NCI-H345 treated with DMSO at 0.1 percent for 48 hours (cell line): Measurements from ENCODE around the gene PPP2R2B.

Source experiments
- DNase-seq: peaks from one replicate; lab custom pipeline; 2025; ENCODE audit not compliant: unreplicated experiment; lab: John Stamatoyannopoulos, UW

PPP2R2B gene

DNA sequence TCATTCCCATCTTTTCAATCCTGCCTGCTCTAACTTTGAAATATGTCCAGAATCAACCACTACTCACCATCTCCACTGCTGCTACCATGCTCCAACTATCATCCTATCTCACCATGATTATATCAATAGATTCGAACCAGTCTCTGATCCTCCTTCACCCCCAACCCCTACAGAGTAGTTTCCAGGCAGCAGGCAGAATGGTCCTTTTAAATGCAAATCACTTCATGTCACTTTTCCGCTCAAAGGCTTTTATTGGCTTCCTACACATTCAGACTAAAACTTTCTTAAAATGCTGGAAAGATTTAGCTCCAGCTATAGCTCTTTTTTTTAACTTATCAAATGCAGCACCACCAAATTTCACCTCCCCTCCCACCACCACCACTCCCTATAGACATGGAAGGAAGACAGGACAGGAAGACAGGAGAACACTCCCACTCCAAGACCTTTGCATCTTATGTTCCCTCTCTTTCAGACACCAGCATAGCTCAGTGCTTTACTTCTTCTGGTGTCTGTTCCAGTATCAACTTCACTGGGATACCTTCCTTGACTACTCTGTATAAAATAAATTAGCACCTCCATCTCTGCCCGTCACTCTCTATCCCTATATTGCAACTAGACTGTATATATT, 9.9 kb upstream of the PPP2R2B start:
- DNase-seq: no peak

DNA sequence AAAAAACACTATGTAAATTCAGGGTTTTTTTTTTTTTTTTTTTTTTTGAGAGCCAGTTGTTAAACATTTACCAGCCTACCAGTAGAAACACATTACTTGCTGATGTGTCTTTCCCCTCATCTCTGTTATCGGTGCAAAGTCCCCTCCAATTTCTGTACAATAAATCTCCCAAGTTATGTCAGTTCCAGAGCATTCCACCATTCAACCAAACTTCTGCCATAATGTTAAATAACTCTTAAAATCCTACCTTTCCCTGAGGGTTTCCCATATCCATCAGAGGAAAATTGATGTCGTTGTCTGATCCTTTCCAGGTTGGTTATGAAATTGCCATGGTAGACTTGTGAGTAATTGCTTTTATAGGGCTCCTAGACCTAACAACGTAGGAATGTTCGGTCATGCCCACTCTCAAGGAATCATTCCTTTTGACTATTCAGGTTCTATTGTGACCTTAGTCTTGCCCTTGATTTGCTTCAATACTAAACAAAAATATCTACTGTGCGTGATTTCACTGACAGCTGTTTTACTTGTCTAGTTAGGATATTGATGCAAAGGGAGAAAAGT, 5.6 kb upstream of the PPP2R2B start:
- DNase-seq: no peak

DNA sequence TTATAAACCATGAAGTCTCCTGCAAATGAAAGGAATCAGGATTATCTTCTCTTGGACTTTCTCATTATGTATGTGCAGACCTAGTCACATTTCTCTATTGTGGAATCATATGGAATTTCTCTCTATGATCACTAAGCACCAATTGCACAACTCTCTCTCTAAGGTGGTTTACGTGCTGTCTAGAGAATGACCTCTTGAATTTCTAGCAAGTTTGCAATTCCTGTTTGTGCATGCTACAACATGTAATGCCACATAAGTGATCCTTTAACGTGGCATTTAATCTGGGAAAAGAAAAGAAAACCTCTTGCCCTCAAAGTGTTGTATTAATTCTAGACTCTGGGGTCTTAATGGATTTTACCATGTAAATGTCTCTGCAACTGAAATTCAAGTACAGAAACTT, 5.0 kb upstream of the PPP2R2B start:
- DNase-seq: no peak

DNA sequence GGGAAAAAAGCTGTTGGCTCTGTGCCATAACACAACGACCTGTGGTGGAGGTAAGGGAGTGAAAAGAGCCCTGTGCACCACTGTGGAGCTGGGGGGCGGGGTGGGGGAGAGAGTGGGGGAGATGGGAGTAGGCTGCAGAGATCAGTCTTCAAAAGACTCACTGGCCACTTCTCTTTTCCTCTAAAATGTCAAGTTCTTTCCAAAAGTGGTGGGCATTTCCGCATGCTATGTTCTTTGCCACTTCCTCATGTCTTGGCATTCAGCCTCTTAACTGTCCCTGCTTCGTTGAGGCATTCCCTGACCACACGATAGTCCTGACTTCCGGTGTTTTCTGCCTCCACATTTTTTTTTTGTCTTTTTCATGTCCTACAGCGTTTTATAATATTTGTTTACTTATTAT, 2.4 kb upstream of the PPP2R2B start:
- DNase-seq: no peak

DNA sequence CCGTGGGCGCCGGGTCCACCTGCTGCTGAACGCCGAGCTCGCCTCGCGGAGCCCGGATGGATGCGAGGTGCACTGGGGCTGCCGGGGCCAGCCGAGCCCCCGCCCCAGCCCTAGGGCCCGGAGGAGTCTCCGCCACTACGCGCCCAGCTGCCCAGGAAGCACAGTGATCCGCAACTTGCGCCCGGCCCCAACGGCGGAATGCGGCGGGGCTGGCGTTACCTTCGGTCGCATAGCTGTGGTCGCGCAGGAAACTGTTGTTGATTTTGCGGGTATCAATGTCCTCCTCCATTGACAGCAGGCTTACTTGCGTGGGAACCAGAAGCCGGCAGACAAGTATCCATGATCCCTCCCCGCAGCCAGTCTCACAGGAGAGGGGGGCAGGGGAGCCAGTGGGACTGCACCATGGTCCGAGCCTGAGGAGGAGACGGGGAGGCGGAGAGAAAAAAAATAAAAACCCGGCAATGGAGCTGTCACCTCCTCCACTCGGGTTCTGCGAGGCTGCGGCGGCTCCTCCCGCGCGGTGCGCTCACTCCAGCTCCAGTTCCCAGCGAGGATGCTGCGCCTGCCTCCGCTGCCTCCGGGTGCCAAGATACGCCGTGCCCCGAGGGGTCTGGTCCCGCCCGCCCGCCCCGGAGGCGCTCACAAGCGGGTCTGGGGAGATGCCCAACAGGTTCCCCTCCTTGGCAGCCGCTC, 628 bp downstream of the PPP2R2B start:
- DNase-seq: peak; percentile 50

DNA sequence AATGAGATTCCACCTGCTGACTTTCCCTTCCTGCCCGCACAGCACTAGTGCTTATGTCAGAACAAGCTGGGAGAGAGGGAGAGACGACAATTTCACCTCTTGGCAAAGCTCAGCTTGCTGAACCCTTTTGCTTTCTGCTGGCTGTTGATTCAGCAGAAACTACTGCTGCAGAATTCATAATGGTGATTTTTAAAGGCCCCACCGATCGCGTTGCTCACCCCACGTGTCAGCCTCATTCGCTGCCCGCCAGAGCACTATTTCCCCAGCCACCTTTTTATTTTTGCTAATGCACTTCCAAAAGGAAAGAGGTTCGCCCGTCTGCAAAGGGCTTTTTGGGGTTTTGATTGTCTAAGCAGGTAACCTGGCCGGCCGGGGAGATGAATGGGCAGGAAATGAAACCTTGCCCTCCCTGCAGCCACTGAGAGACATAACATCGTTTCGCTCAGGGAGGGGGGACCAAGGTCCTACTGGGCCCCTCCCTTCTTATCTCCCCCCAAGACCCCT, 1.3 kb downstream of the PPP2R2B start:
- no peak for DNase-seq

DNA sequence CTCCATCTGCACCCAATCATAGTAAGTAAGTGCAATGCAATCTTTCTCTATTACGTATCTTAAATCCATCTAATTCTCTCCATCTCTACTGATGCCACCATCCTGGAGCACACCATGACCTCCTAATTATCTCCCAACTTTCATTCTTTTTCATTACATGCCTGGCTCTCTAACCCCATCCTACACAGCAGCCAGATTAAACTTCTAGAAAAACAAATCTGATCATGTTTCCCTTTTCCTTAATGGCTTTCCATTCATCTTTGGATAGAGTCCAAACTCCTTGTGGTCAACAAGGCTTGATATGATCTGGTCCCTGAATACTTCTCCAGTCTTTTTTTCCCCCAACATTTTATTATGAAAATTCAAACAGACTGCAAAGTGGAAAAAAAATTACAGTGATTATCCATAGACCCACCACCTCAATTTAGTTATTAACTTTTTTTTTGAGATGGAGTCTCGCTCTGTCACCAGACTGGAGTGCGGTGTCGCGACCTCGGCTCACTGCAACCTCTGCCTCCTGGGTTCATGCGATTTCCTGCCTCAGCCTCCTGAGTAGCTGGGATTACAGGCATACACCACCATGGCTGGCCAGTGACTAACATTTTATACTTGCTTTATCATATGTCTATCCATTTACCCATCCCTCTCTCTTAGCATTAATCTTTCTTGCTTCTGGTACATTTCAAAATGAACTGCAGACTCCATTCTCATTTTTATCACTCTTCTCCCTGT, 5.2 kb downstream of the PPP2R2B start:
- no peak for DNase-seq

DNA sequence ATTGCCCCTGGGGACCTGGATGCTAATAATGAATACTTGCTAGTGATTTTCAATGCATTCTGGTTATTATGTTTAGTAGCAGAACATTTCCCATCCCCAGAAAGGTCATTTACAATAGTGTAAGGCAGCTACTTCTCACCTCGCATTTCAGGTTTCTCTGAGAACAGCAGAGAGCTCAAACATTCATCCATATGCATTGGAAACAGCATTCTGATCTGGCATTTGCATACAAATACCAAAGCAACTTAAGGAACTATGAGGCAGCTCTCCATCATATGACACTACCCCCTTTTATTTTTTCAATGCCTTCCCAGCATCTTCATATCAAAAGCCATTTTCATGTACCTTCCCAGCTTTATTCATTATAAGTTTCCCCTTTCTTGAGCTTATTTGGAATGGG, 6.4 kb downstream of the PPP2R2B start:
- no peak for DNase-seq

DNA sequence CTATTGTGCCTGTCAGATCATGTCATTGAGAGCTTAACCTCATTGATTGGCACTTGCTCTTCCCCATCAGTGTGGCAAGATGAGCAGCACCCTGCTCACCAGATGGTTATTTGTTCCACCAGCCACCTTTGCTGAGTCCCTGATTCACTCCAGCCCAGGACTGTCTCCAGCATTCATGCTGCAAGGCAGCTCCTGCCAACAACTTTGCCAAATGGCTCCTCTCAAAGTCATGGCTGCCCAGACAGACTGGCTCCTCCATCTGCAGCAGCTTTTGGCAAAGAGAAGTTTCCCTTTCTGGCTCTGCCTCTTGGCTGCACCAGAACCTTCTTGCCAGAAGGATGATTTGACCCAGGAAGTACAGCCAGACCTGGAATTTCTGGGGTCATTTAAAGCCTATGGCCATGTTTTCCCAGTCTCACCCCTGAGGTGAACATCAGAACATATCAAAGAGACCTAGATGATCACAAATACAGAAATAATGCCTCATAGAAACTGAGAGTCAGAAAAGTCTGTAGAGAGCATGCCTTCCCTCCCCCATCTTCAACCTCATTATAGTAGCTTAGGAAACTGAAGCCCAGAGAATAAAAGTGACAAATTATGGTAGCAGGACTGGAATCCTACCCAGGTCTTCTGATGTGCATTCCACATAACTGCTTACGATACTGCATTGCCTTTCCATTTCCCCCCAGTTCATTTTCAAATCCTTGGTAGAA, 10.4 kb downstream of the PPP2R2B start:
- DNase-seq: no peak

DNA sequence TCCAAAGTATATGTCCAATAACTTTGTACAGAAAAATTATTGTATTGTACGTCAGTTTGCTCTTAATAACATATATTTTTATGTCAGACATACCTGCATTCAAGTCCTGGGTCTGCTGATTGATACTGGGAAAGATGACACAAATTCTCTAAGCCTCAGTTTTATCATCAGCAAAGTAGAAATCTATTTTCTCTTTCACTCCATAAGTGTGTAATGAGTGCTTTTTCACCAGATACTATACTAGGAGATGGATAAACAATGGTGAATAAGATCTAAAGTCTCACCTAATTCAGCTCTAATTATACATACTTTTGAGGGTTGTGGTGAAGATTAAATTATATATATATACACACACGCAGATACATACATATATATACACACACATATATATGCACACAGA, 12.3 kb downstream of the PPP2R2B start:
- no peak for DNase-seq

DNA sequence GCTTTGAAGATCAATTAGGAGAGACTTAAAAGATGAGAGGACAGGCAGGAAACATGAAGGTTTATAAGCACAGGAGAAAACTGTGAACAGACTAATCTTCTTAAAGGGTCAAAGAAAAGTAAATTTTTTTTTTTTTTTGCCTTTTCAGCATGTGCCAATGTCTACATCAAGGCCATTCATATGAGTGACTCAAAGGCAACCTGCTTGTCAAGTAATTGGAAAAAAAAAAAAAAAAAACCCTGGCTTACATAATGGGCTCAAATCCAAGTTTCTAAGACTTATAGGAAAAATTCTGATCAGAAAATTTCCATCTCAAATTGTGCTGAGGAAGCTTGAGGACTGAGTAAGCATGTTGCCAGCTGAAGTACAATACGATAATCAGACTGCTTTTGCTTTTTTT, 15.9 kb downstream of the PPP2R2B start:
- no peak for DNase-seq

DNA sequence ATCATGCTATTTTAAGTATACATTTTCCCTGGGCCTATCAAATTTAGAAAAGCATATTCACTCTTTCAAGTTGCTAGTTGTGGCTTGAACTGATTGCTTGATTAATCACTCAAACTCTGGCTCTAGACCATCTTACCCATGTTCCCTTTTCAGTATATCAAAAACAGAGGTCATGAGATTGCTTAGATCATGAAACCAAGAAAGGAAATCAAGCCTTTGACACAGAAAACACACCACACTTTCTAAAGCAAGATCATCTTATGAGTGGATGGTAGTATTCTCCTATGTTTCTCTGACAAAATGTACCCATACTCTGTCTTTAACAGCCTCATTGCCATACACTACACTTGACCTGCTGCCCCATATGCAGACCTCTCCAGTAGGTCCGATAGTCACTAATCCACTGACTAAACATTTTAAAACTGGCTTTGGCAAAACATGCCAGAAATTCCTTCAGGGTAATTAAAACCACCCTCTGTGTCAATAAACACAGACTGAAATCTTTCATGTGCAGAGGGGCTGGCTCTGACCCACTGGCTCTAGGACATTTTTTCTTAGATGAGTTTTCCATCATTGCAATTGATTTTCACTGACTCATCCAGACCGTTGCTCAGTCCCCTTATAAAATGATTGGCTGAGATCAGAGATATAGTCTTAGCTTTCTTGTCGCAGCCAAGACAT, 18.2 kb downstream of the PPP2R2B start:
- no peak for DNase-seq

DNA sequence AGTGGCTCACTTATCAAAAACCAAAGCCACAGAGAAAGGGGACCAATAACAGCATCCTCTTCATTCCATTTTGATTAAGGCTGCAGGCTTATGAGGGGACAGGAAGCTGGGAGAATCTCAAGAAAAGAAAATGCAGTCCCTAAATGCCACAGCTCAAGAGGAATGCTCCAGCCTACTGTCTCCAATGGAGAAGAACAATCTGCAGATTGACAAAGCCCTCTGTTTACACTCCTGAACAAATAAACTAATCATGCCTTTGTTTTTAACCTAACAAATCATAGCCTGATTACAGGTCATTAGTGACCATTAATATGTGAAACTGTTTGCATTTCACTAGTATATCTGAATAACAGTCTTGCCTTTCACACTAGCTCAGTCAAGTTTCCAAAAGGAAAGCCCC, 26.5 kb downstream of the PPP2R2B start:
- no peak for DNase-seq

DNA sequence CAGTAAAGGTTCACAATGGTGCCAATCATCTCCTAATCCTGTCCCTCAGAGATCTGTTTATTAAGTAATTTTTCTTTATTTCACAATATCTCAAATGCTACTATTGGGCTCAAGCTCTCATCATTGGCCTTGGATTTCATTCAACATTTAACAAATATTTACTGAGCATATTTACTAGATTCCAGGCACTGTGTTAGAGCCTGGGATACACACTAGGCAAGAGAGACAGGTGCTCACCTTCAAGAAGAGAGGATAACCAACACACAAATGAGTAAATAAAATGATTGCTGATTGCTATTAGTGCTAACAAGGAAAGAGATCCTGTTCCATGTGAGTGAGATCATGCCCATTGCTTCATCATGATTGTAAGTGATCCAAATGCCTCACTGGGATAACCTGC, 27.4 kb downstream of the PPP2R2B start:
- no peak for DNase-seq

DNA sequence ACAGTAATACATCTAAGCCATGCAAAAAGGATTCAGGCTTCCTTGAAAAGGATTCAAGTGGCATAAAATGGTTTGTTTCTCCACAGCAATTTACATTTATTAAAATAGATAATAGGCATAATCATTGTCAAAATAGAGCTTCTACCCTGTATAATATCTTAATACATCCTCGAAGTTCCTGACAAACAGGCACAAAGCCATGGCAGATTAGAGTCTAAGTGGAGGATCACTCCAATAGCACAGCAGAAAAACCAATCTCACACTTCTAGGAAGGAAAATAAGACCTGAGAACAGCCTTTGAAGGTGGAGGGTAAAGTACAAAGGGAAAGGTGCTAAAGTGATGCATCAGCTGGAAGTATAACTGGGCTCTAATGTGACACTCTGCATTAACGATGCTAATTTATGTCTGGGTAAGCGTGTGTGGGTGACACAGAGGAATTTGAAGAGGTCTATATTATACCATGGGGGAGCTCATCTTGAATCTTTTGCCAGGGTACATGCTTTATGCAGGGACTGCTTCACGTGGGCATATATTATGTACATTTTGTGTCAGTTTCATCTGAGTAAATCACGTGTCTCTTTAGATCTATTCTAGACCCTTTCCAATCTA, 28.8 kb downstream of the PPP2R2B start:
- no peak for DNase-seq

DNA sequence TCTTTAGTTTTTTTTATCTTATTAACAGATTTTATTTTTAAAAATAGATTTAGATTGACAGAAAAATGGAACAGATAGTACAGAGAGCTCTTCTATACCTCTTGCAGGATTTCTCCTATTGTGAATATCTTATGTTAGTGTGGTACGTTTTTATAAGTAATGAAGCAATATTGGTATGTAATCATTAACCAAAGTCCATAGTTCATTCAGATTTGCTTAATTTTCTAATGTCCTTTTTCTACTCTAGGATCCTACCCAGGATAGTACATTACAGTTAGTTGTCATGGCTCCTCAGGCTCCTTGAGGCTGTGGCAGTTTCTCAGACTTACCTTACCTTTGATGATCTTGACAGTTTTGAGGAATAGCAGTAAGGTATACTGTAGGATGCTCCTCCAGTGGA, 30.4 kb downstream of the PPP2R2B start:
- no peak for DNase-seq

DNA sequence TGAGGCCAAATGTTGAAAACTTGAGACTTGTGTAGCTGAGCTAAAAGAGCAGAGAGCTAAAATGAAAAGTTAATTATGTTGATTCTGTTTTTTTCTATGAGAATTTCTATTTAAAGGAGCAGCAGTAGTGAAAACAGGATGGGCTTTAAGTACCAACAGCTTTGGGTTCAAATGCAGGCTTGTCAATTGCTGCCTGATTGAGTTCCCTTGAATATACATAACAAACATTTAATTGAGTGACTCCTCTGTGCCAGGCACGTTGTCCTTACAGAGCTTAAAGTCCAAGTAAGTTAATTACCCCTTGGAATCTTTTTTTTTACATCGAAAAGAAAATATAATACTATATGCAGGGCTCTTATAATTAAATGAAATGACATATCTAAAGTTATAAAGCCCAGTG, 38.5 kb downstream of the PPP2R2B start:
- no peak for DNase-seq

DNA sequence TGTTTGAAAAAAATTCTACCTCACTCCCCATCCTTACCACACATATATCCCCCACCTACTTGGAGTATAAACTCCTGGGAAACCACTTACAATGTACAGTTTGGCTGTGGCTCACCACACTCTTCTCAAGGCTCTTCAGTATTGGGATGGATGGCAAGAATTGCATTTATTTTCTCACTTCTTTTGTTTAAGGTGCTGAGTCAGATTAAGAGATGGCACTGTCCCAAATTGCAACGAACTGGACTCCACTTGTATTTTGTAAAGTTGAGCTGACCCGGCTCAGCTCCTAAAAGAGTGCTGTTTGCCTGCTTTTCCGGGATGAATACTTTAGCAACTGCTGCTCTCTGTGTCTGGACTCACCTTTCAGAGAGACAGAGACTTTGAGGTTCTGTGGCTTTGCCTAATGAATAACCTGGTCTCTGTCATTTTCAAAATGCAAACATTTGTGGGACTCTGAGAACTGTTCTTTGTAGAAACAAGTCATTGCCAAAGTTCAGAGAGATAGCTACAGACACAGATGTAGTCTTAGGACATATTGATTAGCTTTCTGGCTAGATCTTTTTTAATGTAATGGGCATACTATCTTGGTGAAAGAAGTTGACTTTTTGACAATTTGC, 42.2 kb downstream of the PPP2R2B start:
- no peak for DNase-seq

DNA sequence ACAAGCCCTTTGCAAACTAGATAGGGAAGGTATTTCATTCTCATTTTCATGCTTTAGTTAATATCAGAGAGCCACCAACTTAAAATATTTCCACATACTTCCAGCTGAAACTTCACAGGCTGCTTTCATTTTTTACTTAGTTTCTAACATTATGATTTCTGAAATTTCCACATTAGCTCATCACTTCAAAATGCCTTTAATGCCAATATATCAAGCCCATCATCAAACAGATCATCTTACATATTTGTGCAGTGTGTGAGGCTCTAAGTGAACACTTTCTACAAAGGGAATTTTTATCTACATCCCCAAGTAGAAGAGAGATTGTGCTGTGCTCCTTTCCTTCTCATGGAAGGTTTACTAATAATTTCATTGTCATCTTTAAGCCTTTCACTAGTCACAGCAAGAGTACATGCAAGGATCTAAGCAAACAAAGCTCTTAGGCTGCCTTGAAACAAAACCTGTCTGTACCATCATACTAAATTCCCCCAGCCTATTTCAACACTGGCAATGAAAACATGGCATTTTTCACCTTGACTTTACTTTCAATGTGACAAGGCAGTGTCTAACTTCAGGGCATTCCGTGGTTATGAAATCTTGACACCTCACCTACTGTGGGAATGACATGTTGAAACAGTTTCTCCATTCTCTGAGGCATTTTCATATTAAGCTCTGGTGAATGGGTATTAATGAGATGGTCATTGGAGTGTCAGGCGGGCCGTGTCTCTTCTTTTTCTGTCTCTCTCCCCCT, 45.4 kb downstream of the PPP2R2B start:
- no peak for DNase-seq
